DMS 273 treated with DMSO at 0.1 percent for 48 hours (cell line): Measurements from ENCODE around the gene UBR4.

Source experiments
- DNase-seq: peaks from one replicate; lab custom pipeline; 2025; lab: John Stamatoyannopoulos, UW

The UBR4 gene

DNA sequence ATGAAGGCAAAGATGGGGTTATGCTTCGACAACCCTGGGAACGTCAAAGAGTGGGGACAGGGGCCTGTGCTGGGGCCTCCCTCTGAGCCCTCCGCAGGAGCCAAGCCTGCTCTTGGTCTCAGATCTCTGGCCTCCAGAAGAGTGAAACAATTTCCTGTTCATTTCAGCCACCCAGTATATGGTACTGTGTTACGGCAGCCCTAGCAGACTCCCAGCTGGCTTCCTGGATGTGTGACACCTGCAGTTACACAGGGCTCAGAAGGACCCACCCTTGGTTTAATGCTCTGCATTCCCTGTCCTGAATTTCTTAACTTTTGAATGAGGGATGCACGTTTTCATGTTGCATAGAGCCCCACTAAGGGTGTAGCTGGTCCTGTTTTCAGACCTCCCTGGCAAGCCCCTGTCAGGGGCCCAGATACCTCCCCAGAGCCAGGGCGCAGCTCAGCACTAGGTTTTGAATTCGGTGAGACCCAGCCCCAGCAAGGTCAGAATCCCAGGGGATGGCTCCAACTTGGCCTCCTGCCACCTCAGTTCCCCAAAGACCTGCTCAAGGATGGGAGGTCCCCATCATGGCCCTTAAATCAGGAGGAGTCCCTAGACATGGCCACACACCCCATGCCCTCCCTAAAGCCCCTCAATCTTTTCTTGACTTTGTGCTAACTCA, 174.6 kb downstream of the UBR4 start:
- DNase-seq: no peak

DNA sequence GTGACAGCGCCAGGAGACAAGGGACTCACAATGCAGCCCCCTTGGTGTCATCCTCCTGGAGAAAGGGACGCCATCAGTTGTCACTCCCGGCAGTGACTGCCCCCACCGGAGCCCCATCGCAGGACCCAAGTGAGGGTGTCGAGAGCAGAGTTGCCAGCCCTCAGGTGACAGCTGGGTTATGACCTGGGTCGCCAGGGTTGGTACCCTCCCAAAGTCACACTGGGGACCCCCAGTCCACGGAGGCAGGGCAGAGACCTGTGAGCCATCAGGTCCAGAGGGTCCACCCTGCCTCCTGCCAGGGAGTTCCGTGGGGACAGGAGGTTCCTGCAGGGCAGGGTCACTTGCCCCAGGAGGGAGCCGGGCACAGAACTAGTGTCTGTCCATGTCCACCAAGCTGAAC, 175.3 kb downstream of the UBR4 start:
- no peak for DNase-seq

GRCh38 chr1:19033926-19034680, 176.0 kb downstream of the UBR4 start:
- DNase-seq: no peak

DNA sequence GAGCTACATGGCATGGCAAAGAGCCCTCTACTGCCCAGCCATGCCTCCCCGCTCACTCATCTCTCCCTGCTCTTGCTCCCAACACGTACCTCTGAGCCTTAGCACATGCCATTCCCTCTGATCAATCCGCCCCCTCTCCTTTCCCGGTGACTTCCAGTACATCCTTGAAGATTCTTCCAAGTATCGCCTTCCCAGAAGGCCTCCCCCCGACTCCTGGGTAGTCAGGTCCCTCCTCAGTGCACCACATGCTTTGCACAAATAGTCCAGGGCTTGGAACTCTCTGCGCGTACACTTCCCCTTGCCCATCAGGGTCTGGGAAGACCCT, 176.6 kb downstream of the UBR4 start:
- DNase-seq: no peak

DNA sequence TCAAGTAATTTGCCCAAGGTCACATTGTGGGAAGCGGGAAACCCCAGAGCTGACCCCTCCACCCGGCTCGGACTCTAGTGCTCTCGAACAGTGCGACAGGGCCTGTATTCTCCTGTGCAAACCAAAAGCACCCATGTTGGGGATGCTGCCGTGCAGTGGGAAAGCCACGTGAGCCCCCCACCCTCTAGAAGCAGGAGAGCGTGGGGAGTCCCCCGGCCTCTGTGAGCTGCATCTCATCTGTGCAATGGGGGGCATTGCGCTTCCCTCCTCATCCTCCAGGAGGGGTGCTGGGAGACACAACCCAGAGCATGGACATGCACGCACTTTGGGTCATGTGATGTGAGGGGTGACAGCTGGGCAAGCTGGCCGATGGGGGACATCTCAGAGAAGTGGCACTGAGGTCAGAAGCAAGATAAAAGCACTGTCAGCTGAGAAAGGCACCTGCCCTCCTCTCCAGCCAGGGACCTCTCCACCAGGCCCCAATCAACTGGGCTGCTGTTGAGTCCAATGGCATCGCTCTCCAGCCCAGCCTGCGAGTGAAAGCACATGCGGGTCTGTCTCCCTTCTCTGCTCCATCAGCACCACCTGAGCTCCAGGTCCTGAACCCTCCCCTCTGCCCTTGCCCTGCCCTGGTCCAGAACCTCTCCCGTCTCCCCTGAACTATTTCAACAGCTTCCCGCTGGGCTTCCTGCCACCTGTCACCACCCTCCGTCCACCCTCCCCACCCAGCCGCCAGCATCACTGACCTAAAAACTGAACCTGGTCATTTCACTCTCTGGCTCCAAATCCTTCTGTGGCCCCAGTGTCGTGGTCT, 177.2 kb downstream of the UBR4 start:
- DNase-seq: no peak

- DNase-seq: no peak
Measured at GRCh38 chr1:19032413-19032695, 177.7 kb downstream of the UBR4 start.

GRCh38 chr1:19029191-19030085, 180.6 kb downstream of the UBR4 start:
- DNase-seq: no peak

DNA sequence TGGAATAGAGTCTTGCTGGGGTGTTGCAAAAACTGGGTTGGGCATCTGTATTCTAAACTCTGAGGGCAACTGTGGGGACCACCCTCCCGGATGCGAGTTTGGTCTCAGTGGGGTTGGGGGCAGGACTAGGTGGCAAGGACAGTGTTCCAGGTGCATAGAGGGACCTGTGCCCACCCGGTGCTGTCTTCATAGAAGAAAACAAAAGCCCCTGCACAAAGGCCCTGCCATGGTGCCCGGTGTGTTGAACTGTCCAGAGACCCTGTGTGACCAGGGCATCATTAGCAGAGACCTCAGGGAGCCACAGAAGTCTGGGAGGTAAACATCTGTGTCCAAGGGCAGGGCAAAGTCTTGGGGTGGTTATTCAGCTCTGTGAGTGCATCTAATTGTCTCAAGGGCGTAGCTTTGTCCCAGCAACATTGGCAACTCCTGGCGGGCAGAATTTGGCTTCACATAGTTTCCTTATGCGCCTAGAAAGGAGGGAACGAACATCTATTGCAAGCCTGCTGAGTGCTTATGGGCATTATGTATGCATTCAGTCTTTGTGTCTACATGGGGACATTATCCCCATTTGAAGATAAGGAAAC, 181.4 kb downstream of the UBR4 start:
- no peak for DNase-seq

GRCh38 chr1:19028110-19028509, 182.0 kb downstream of the UBR4 start:
- no peak for DNase-seq
